T-helper 1 cell (primary cell): ENCODE results near the gene IGF2.

Experiments used
- DNase-seq, 5 donors: peaks; one replicate each; pipeline ENCODE4 v3.0.0-alpha.2; 2012 to 2020

IGF2 gene

GRCh38 chr11:2122222-2122906, 16.8 kb downstream of the IGF2 start:
- no peak for DNase-seq

GRCh38 chr11:2121227-2122130, 17.7 kb downstream of the IGF2 start:
- DNase-seq: peak in 1 of 5 donors; percentile 3

GRCh38 chr11:2120359-2121100, 18.7 kb downstream of the IGF2 start:
- DNase-seq: peak in 1 of 5 donors; percentile 1

GRCh38 chr11:2118677-2119076, 20.5 kb downstream of the IGF2 start:
- no peak for DNase-seq

GRCh38 chr11:2116680-2117079, 22.5 kb downstream of the IGF2 start:
- DNase-seq: no peak

GRCh38 chr11:2115308-2115707, 23.9 kb downstream of the IGF2 start:
- no peak for DNase-seq

- no peak for DNase-seq
These were observed 24.6 kb downstream of the IGF2 start for GRCh38 chr11:2114430-2115241.

GRCh38 chr11:2113776-2114175, 25.4 kb downstream of the IGF2 start:
- no peak for DNase-seq

GRCh38 chr11:2110521-2110920, 28.7 kb downstream of the IGF2 start:
- no peak for DNase-seq

GRCh38 chr11:2109541-2110019, 29.6 kb downstream of the IGF2 start:
- no peak for DNase-seq

- DNase-seq: no peak
These were observed 30.3 kb downstream of the IGF2 start for GRCh38 chr11:2108675-2109491.

GRCh38 chr11:2107941-2108630, 31.1 kb downstream of the IGF2 start:
- DNase-seq: peak in 1 of 5 donors; percentile 2

- no peak for DNase-seq
These were observed 31.7 kb downstream of the IGF2 start for GRCh38 chr11:2107521-2107920.

- DNase-seq: no peak
These were observed 32.5 kb downstream of the IGF2 start for GRCh38 chr11:2106583-2107209.

- peak in 1 of 5 donors; percentile 9 for DNase-seq
These were observed 33.7 kb downstream of the IGF2 start for GRCh38 chr11:2105511-2105910.

GRCh38 chr11:2104524-2105440, 34.4 kb downstream of the IGF2 start:
- DNase-seq: peak in 1 of 5 donors; percentile 4

GRCh38 chr11:2103668-2104523, 35.3 kb downstream of the IGF2 start:
- no peak for DNase-seq

GRCh38 chr11:2102883-2103213, 36.3 kb downstream of the IGF2 start:
- no peak for DNase-seq
